GM18909 (cell line): Measurements from ENCODE around the gene CAGE1.

Experiments
- ATAC-seq: cut with Tn5 transposase; IDR thresholded peaks from one replicate; pipeline ENCODE4 v1.9.1; 2021; ENCODE audit warnings: mild to moderate bottlenecking; ENCODE audit not compliant: unreplicated experiment, poor library complexity

Gene CAGE1

GRCh38 chr6:7389451-7390225 lies at the start of gene CAGE1, which contains the start of gene RIOK1:
Gene CAGE1 (minus strand): TSS chr6:7389742. CDS start chr6:7387173, 2,569 bp downstream.
Gene RIOK1 (plus strand): TSS chr6:7389808. CDS start chr6:7390003, 195 bp downstream.
- peak; percentile 96 for ATAC-seq

DNA sequence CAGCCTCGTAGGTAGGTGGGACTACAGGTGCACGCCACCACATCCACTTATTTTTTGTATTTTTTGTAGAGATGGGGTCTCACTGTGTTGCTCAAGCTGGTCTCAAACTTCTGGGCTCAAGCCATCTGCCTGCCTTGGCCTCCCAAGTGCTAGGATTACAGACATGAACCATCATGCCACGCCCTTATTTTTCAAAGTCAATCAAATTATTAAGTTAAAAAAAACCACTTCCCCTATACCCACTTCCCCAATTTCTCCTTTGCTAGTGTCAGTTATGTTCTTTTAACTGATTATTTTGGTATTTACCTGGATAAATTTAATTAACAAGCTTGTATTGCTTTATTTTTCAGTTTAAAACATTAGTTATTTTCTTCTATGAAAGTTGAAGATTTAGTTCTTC lies 49.7 kb upstream of the CAGE1 start:
- no peak for ATAC-seq

DNA sequence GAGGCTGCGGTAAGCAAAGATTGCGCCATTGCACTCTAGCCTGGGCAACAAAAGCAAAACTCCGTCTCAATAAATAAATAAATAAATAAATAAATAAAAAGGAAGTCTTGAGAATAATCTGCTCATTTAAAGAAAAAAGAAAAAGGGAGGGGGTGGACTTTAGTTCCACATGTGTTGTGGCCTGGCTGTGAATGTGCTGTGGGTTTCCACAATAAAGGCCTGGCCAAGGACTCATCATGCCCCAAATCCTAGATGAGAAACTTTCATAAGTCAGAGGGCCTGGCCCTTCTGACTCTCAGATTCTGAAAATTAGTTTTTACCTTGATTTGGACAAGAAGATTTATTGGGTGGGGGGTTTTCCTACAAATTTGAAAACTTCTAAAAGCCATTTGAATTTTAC lies 48.5 kb upstream of the CAGE1 start:
- ATAC-seq = no peak

DNA sequence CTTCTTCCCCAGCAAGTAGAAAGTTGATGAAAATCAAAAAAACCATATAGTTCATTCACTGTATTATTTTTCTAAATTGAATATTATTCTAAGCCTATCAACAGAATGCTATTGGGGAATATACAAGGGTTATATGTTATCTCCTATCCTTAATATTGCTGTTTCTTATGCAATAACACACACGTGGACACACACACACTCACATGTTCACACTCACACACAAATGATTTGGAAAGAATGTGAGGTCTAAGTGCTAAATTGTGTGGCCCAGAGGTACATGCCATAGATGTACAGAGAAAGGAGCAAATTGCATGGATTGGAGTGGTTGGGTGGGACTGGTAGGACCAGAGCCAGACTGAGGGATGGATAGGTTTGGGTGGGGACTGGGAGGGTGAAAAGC lies 45.1 kb upstream of the CAGE1 start:
- no peak for ATAC-seq

- ATAC-seq = no peak
Measured at GRCh38 chr6:7433121-7433617, 43.6 kb upstream of the CAGE1 start.

DNA sequence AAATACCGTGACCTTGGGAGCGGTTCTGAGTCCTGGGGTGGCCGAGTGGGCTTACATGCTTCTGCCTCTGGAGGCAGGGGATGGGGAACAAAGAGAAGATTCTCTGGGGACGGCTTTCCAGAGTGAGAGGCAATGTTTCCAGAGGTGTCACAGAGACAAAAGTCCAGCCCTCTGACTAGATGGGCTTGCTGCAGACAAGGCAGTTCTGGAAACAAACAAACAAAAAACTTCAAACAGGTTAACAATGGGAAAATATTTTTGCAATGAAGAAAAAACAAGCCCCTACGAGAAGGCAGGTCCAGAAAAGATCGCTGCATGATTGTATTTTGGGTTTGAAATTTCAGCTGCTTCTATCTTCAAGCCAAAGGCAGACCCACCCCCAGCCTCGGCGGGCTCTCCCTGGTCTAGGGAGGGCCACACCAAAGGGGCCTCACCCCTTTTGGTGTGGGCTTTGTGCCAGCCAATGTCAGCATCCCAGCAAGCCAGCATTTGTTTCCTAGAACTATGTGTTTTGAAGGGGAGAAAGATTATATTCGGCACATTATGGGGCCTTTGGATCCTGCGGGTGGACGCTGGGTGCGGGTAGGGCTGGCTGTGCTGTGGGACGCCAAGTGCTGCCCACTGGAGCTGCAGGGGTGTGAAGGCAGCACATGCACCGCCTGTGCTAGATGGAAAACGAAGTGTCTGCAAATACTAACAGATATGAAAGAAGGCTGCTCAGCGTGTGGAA lies 43.0 kb upstream of the CAGE1 start:
- no peak for ATAC-seq

GRCh38 chr6:7431674-7432390 lies 42.3 kb upstream of the CAGE1 start:
- no peak for ATAC-seq

- ATAC-seq = no peak
Measured at GRCh38 chr6:7431313-7431673, 41.8 kb upstream of the CAGE1 start.

GRCh38 chr6:7426447-7427169 lies 37.1 kb upstream of the CAGE1 start:
- no peak for ATAC-seq

GRCh38 chr6:7425808-7426190 lies 36.3 kb upstream of the CAGE1 start:
- ATAC-seq = no peak

DNA sequence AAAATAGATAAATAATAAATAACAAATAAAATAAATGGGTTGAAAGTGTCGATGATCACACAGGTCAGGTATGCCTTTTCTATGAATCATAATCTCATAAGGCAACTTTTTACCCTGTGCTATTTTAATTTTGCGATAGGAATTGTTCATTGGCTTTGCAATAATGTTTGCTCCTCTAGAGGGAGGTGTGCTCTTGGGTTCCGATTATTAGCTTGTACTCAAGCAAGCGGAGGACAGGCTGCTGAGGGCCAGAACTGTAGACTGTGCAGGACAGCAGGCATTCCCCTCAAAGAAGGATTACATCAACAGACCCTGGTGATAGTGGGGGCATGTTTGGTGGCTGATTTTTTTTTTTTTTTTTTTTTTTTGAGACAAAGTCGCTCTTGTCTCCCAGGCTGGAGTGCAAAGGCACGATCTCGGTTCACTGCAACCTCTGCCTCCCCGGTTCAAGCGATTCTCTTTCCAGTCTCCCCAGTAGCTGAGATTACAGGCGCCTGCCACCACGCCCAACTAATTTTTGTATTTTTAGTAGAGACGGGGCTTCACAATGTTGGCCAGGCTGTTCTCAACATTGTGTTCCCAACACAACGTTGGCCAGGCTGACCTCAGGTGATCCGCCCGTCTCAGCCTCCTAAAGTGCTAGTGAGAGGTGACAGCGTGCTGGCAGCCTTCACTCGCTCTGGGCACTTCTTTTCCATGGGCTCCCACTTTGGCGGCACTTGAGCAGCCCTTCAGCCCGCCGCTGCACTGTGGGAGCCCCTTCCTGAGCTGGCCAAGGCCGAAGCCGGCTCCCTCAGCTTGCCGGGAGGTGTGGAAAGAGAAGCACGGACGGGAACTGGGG lies 35.6 kb upstream of the CAGE1 start:
- ATAC-seq = no peak

GRCh38 chr6:7424058-7424457 lies 34.5 kb upstream of the CAGE1 start:
- ATAC-seq = no peak

GRCh38 chr6:7421066-7421465 lies 31.5 kb upstream of the CAGE1 start:
- ATAC-seq = no peak

DNA sequence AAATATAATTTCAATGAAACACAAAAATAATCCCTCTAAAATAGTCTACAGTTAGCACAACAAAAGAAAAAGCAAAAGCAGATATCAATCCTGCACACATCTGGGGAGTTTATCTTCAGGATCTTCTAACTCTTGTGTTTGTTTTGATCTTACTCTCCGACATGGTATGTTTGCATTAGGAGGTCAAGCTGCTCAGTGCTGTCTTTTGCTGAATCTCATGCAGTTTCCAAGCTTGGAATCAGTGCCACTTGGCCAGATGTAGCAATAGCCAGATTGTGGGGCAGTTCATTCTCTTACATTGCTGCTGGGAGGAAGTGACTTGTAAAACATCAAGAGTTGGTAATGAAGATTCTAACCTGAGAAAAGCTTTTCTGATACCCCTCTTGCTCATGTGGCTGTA lies 29.5 kb upstream of the CAGE1 start:
- ATAC-seq = no peak

DNA sequence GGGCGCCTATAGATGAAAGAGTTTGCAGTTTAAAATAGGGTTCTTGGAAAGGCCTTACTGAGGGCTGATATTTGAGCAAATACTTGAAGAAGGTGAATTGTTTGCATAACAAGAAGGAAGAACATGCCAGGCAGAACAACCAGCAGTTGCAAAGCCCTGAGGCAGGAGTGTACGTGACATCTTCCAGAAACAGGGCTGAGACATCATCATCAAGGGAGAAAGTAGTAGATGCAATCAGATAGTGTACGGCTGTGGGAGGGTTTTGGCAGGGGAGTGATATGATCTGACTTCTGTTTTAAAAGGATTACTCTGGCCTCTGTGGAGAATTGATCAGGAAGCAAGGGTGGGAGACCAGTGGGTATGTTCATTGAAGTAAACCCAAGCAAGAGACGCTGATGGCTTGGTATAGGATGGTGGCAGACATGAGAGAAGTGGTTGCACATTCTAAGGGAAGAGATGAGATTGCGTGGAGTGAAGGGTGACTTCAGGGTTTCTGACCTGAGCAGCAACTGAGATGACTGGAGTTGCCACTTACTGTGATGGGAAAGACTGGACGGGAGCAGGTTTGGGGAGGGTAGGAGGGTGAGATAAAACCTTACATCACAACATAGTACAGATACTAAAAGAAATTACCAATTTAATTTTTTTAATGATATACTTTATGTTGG lies 28.8 kb upstream of the CAGE1 start:
- no peak for ATAC-seq

DNA sequence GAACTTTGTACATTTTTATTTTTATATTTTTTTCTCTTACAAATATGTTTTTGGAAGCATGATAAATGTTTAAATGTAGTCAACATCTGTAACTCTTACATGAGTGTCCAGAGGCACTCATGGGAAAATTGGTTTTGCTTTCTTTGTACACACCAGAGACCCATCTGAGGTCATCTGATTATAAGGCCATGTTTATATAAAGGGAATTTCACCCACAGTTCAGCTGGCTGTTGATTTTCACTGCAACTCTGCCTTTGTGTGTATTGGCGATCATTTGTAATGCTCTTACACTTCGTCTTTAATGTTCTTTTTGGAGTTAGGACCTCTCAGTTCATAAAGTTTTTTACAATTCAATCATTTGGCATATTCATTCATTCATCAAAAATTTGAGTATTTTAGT lies 28.1 kb upstream of the CAGE1 start:
- ATAC-seq = no peak

- ATAC-seq = no peak
Measured at GRCh38 chr6:7414811-7415210, 25.3 kb upstream of the CAGE1 start.

GRCh38 chr6:7413151-7413823 lies 23.7 kb upstream of the CAGE1 start:
- ATAC-seq = no peak
